Tibial artery (tissue), 4 donors: ENCODE data around the gene PRKG1.
A peak's percentile ranks its signal among the peaks of the same experiment; 100 is the strongest.

Experiments
- DNase-seq, 2 donors: peaks; one replicate each; pipeline ENCODE4 v3.0.0-alpha.2; 2019
- H3K27ac ChIP-seq, 2 donors: fragments of 200-600 bp; sonication (generic) in 1 of 2; 1 replicate in 1 of 2; 2 replicates in 1 of 2; pipeline ENCODE4 v1.5.1; 2018 to 2019; ENCODE audit warnings: mild to moderate bottlenecking in 1 of 2
- H3K27me3 ChIP-seq, 2 donors: fragments of 200-600 bp; sonication (generic) in 1 of 2; one replicate each; pipeline versions ENCODE4 v1.5.1 to v1.6.0; 2016 to 2019
- H3K36me3 ChIP-seq, 3 donors: fragments of 200-600 bp; sonication (generic) in 2 of 3; one replicate each; pipeline ENCODE4 v1.5.1; 2016 to 2019; ENCODE audit warnings: mild to moderate bottlenecking in 2 of 3
- H3K4me1 ChIP-seq, 4 donors: fragments of 200-600 bp; sonication (generic) in 2 of 4; 1 replicate in 3 of 4; 2 replicates in 1 of 4; pipeline ENCODE4 v1.5.1; 2016 to 2019
- H3K4me3 ChIP-seq, 2 donors: fragments of 200-600 bp; sonication (generic) in 1 of 2; 1 replicate in 1 of 2; 2 replicates in 1 of 2; pipeline ENCODE4 v1.5.1; 2018 to 2019; ENCODE audit warnings: mild to moderate bottlenecking in 2 of 2
- H3K9me3 ChIP-seq, 3 donors: fragments of 200-600 bp; sonication (generic) in 1 of 3; one replicate each; pipeline ENCODE4 v1.5.1; 2016 to 2019
- CTCF ChIP-seq, 2 experiments: fragments of 200-600 bp in 1 of 2; fragments of 450-650 bp in 1 of 2; IDR thresholded peaks; one replicate each; pipeline ENCODE4 v1.5.1; 2017 to 2019; ENCODE audit warnings: antibody characterized with exemption in 2 of 2, mild to moderate bottlenecking in 1 of 2, moderate library complexity in 1 of 2
- intact Hi-C: fragments of 100-400 bp; cut with DNase I; formaldehyde crosslinking; loops from one replicate; pipeline ENCODE4 v1.15.0; 2023; ENCODE audit warnings: low total_unique reads

PRKG1 gene

GRCh38 chr10:51937308-51938140 lies 863.2 kb downstream of the PRKG1 start:
- H3K36me3 ChIP-seq, result no peaks in the 10 kb centered on the region
- intact Hi-C loops, result no loop called here
- TF ChIP-seq CTCF (IDR thresholded peaks at IDR 0.05), result no peak
- peaks cover 0 to 63% (median 9%) of the 10 kb centered on the region in 4 donors for H3K4me1 ChIP-seq
- H3K27me3 ChIP-seq, result no peaks in the 10 kb centered on the region
- no peaks in the 10 kb centered on the region for H3K9me3 ChIP-seq
- peak overlapping the region; percentile 13 to 24 for H3K4me3 ChIP-seq
- H3K27ac ChIP-seq, result peak overlapping the region; percentile 20 to 48
- DNase-seq, result no peak

GRCh38 chr10:51950371-51950995 lies 876.2 kb downstream of the PRKG1 start:
- H3K27ac ChIP-seq, result peak overlapping the region; percentile 47 to 55
- no peaks in the 10 kb centered on the region for H3K27me3 ChIP-seq
- no peaks in the 10 kb centered on the region for H3K36me3 ChIP-seq
- no peak overlapping the region for H3K4me3 ChIP-seq
- no peaks in the 10 kb centered on the region for H3K9me3 ChIP-seq
- peaks cover 0 to 40% (median 25%) of the 10 kb centered on the region in 4 donors for H3K4me1 ChIP-seq
- DNase-seq, result peak in 1 of 2 donors; percentile 65
- TF ChIP-seq CTCF (IDR thresholded peaks at IDR 0.05), result no peak
- intact Hi-C loops, result no loop called here

- H3K9me3 ChIP-seq, result no peaks in the 10 kb centered on the region
- intact Hi-C loops, result no loop called here
- H3K27ac ChIP-seq, result peak overlapping the region; percentile 47 to 55
- no peaks in the 10 kb centered on the region for H3K27me3 ChIP-seq
- H3K36me3 ChIP-seq, result no peaks in the 10 kb centered on the region
- H3K4me1 ChIP-seq, result peaks cover 0 to 40% (median 25%) of the 10 kb centered on the region in 4 donors
- DNase-seq, result no peak
- H3K4me3 ChIP-seq, result no peak overlapping the region
- no peak for TF ChIP-seq CTCF (IDR thresholded peaks at IDR 0.05)
Measured at GRCh38 chr10:51950996-51951555, 876.8 kb downstream of the PRKG1 start.

- Histone ChIP-seq H3K36me3 (no peaks in the 10 kb centered on the region), H3K9me3 (no peaks in the 10 kb centered on the region), H3K4me3 (no peak overlapping the region), H3K27me3 (no peaks in the 10 kb centered on the region), H3K27ac (peak overlapping the region; percentile 47 to 55), H3K4me1 (peaks cover 0 to 40% (median 25%) of the 10 kb centered on the region in 4 donors)
- no peak for DNase-seq
- TF ChIP-seq CTCF (IDR thresholded peaks at IDR 0.05), result no peak
- intact Hi-C loops, result no loop called here
Measured at GRCh38 chr10:51951601-51952000, 877.3 kb downstream of the PRKG1 start.

- intact Hi-C loops, result no loop called here
- Histone ChIP-seq H3K4me1 (peaks cover 0 to 40% (median 25%) of the 10 kb centered on the region in 4 donors), H3K36me3 (no peaks in the 10 kb centered on the region), H3K4me3 (no peak overlapping the region), H3K9me3 (no peaks in the 10 kb centered on the region), H3K27me3 (no peaks in the 10 kb centered on the region), H3K27ac (peak overlapping the region; percentile 47 to 55)
- TF ChIP-seq CTCF (IDR thresholded peaks at IDR 0.05), result no peak
- DNase-seq, result no peak
Measured at GRCh38 chr10:51952056-51952455, 877.8 kb downstream of the PRKG1 start.
